GM18517 (cell line): ENCODE measurements around the gene TBC1D3G.
"Not testable (repeated sequence)": the region's sequence is repeated elsewhere in the genome, so short reads cannot be mapped to it uniquely, and the experiment has no call there.

Source experiments
- ATAC-seq: cut with Tn5 transposase; IDR thresholded peaks from one replicate; pipeline ENCODE4 v1.9.1; 2021; ENCODE audit warnings: mild to moderate bottlenecking, moderate library complexity; ENCODE audit not compliant: unreplicated experiment

The TBC1D3G gene

DNA sequence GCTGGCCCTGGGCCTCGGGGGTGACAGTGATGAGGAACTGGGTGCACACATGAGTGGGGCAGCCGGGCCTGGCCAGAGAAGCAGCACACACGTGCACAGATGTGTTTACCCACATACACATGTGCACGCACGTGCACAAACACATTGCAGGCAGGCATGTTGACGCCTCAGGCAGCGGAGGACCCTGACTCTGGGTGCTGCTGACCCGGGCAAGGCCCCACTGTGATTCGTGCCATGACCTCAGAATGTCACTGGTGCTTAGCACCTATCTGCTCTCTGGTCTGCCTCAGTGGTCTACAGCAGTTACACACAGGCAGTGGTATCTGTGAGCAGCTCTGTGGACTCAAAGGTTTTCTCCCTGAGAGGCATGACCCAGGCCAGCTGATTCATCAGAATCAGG, at the start of gene TBC1D3G:
TSS of gene TBC1D3G (plus strand) at position 301 of the 400 bp plus-strand sequence. CDS start 1,528 bp downstream, outside the sequence.
- ATAC-seq, result not testable (repeated sequence)

- ATAC-seq, result not testable (repeated sequence)
Observed at GRCh38 chr17:36283256-36283655, 40.4 kb upstream of the TBC1D3G start.

- not testable (repeated sequence) for ATAC-seq
Observed at GRCh38 chr17:36284219-36284618, 39.5 kb upstream of the TBC1D3G start.

- not testable (repeated sequence) for ATAC-seq
Observed at GRCh38 chr17:36289965-36290612, 33.6 kb upstream of the TBC1D3G start.

DNA sequence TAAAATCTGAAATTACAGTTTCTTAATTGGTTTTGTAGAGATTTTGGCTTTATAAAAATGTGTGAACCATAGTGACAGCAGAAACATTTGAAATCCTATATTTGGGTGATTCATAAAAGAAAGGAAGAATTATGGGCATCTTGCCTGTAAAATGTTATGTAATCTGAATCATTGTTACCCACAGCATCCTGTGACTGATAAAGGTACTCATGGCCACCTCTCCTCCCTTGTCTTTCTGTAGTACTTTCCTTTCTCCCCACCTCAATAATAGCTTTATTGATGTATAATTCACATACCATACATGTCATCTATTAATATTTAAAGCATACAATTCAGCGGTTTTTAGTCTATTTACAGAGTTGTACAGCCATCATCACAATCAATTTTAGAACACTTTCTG, 28.5 kb upstream of the TBC1D3G start:
- not testable (repeated sequence) for ATAC-seq

GRCh38 chr17:36315736-36316135, 7.9 kb upstream of the TBC1D3G start:
- ATAC-seq, result not testable (repeated sequence)

GRCh38 chr17:36362496-36362895, 38.8 kb downstream of the TBC1D3G start:
- ATAC-seq, result not testable (repeated sequence)

GRCh38 chr17:36375938-36376337, 52.3 kb downstream of the TBC1D3G start:
- ATAC-seq, result not testable (repeated sequence)
